ENCODE results near the gene MKNK2. TPM values are rescaled to one million over a fixed set of nuclear protein-coding genes. Genes with fewer than 3 reads are reported as not detected.
A peak's percentile ranks its signal among the peaks of the same experiment; 100 is the strongest.

Gene MKNK2
- total RNA-seq, 1 experiment from 2014 or later = 240 TPM

DNA sequence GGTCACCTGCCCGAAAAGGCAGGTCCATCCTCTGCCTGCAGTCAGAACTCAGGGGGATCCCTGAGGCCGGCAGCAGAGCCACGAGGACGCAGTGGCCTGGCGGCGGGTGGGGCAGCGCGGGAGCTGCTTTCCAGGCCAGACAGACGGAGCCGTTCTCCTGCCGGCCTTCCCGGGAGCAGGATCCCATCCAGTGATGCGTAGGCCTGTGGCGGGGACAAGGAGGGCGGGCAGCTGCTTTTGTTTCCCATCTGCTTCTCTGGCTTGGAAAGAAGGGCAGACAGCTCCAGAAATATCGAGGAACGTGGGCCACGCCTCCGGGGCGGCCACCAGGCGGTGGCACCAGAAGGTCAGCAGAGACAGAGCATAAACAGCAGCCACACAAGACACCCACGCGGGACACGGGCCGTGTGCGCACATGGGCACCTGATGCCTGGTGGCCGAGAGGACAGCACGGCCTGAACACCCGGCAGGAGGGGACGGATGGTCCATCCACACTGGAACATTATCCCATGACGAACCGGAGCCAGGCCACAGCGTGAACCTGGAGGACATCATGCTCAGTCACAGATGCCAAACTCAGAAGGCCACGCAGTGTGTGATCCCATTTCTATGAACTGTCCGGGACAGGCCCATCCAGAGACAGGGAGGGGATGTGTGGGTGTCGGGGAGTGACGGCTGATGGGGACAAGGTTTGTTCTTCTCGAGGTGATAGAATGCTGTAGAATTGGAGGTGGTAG is 13.9 kb upstream of the MKNK2 start:
- TF ChIP-seq, protein P1, sequence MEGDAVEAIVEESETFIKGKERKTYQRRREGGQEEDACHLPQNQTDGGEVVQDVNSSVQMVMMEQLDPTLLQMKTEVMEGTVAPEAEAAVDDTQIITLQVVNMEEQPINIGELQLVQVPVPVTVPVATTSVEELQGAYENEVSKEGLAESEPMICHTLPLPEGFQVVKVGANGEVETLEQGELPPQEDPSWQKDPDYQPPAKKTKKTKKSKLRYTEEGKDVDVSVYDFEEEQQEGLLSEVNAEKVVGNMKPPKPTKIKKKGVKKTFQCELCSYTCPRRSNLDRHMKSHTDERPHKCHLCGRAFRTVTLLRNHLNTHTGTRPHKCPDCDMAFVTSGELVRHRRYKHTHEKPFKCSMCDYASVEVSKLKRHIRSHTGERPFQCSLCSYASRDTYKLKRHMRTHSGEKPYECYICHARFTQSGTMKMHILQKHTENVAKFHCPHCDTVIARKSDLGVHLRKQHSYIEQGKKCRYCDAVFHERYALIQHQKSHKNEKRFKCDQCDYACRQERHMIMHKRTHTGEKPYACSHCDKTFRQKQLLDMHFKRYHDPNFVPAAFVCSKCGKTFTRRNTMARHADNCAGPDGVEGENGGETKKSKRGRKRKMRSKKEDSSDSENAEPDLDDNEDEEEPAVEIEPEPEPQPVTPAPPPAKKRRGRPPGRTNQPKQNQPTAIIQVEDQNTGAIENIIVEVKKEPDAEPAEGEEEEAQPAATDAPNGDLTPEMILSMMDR (IDR thresholded peaks at IDR 0.05) = no peak
- TF ChIP-seq, protein P2, sequence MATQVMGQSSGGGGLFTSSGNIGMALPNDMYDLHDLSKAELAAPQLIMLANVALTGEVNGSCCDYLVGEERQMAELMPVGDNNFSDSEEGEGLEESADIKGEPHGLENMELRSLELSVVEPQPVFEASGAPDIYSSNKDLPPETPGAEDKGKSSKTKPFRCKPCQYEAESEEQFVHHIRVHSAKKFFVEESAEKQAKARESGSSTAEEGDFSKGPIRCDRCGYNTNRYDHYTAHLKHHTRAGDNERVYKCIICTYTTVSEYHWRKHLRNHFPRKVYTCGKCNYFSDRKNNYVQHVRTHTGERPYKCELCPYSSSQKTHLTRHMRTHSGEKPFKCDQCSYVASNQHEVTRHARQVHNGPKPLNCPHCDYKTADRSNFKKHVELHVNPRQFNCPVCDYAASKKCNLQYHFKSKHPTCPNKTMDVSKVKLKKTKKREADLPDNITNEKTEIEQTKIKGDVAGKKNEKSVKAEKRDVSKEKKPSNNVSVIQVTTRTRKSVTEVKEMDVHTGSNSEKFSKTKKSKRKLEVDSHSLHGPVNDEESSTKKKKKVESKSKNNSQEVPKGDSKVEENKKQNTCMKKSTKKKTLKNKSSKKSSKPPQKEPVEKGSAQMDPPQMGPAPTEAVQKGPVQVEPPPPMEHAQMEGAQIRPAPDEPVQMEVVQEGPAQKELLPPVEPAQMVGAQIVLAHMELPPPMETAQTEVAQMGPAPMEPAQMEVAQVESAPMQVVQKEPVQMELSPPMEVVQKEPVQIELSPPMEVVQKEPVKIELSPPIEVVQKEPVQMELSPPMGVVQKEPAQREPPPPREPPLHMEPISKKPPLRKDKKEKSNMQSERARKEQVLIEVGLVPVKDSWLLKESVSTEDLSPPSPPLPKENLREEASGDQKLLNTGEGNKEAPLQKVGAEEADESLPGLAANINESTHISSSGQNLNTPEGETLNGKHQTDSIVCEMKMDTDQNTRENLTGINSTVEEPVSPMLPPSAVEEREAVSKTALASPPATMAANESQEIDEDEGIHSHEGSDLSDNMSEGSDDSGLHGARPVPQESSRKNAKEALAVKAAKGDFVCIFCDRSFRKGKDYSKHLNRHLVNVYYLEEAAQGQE (IDR thresholded peaks at IDR 0.05; ENCODE audit: insufficient read depth in 1 of 2, low read depth in 2 of 2, low read length in 1 of 2) = no peak
- TF ChIP-seq POLR2AphosphoS5 (IDR thresholded peaks at IDR 0.05; ENCODE audit: low read depth, low read length) = no peak
- no peak for TF ChIP-seq TCF7L2 (IDR thresholded peaks at IDR 0.05; ENCODE audit: low read depth, low read length)
- no peak for TF ChIP-seq SIN3A (IDR thresholded peaks at IDR 0.05; ENCODE audit: borderline replicate concordance, insufficient read depth, low read depth, low read length)
- H3K9me3 ChIP-seq (ENCODE audit: control insufficient read depth, insufficient read depth, low read depth, low read length) = no peaks in the 10 kb centered on the region
- peak overlapping the region; percentile 59; the same call in 1 of the 2 replicates for H3K27ac ChIP-seq (ENCODE audit: low read length)
- no peak overlapping the region for H3K4me3 ChIP-seq (ENCODE audit: low read depth in 2 of 2, low read length in 2 of 2)
- POLR2A ChIA-PET = no interaction called here
- H3K27me3 ChIP-seq (ENCODE audit: control insufficient read depth, insufficient read depth, low read length) = no peaks in the 10 kb centered on the region
- peaks cover 25% of the 10 kb centered on the region for H3K4me1 ChIP-seq (ENCODE audit: control insufficient read depth, insufficient read depth, low read length)
- no peak for ATAC-seq
- DNase-seq (ENCODE audit: low read depth, low spot score) = no peak
- BruUV-seq (replicated peaks) = no TSS peak
- no peaks in the 10 kb centered on the region for H3K36me3 ChIP-seq (ENCODE audit: control insufficient read depth, insufficient read depth, low read length)
- CTCF ChIA-PET = interaction anchor here (0.6 kb wide), 1 partner anchor 46 kb away, joined by 6 read pairs; no protein-coding TSS in a partner anchor
- in situ Hi-C loops (cut with HindIII; ENCODE audit: low pct_unique_long_range_greater_than_20kb, low sequenced_read_pairs) = no loop called here
- intact Hi-C loops (cut with micrococcal nuclease; ENCODE audit: unreplicated experiment) = loop anchor here (5.0 kb wide), 1 partner anchor 43 kb away; no protein-coding TSS in a partner anchor

DNA sequence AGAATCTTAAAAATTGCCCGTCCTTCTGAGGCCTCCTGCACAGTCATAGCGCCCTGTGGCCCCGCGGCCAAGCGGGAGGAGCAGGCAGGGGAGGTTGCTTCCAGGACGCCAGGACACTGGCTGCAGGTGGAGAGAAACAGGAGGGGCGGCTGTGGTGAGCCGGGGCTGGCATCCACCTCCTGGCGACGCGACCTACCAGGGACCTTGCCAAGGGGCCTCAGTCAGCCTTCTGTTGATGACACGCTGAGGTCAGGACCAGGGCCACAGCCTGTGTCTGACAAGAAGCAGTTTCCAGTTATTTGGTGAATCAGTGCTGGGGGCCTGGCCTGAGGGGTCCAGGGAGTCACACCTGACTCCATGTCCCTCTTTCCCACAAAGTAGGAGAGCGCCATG is 13.3 kb upstream of the MKNK2 start:
- H3K4me1 ChIP-seq (ENCODE audit: control insufficient read depth, insufficient read depth, low read length) = peaks cover 24% of the 10 kb centered on the region
- intact Hi-C loops (cut with micrococcal nuclease; ENCODE audit: unreplicated experiment) = no loop called here
- ChIA-PET CTCF (interaction anchor here (0.6 kb wide), 1 partner anchor 45 kb away, joined by 6 read pairs; no protein-coding TSS in a partner anchor), POLR2A (no interaction called here)
- peak overlapping the region; percentile 59; the same call in 1 of the 2 replicates for H3K27ac ChIP-seq (ENCODE audit: low read length)
- H3K9me3 ChIP-seq (ENCODE audit: control insufficient read depth, insufficient read depth, low read depth, low read length) = no peaks in the 10 kb centered on the region
- TF ChIP-seq, protein P1 (IDR thresholded peaks at IDR 0.05) = no peak
- TF ChIP-seq POLR2AphosphoS5 (IDR thresholded peaks at IDR 0.05; ENCODE audit: low read depth, low read length) (no peak), TCF7L2 (IDR thresholded peaks at IDR 0.05; ENCODE audit: low read depth, low read length) (no peak)
- DNase-seq (ENCODE audit: low read depth, low spot score) (no peak), ATAC-seq (no peak)
- no peaks in the 10 kb centered on the region for H3K27me3 ChIP-seq (ENCODE audit: control insufficient read depth, insufficient read depth, low read length)
- no TSS peak for BruUV-seq (replicated peaks)
- H3K4me3 ChIP-seq (ENCODE audit: low read depth in 2 of 2, low read length in 2 of 2) = no peak overlapping the region
- no peaks in the 10 kb centered on the region for H3K36me3 ChIP-seq (ENCODE audit: control insufficient read depth, insufficient read depth, low read length)
- in situ Hi-C loops (cut with HindIII; ENCODE audit: low pct_unique_long_range_greater_than_20kb, low sequenced_read_pairs) = no loop called here

Measured in Panc1 (cell line).